SK-N-SH (cell line): ENCODE measurements around the gene TBC1D13. TPM values are rescaled to one million over a fixed set of nuclear protein-coding genes. Genes with fewer than 3 reads are reported as not detected.

Source experiments
- CTCF ChIA-PET: fragments of 300-600, 350-600 bp; formaldehyde crosslinking; extraction: SDS; loops from one replicate; lab custom pipeline; 2021; lab: Yijun Ruan, JAX
- POLR2A ChIA-PET: fragments of 350-600 bp; sonication (Branson Sonifier 250); formaldehyde crosslinking; extraction: SDS; loops from one replicate; lab custom pipeline; 2020; ENCODE audit warnings: antibody characterized with exemption, inconsistent platforms; lab: Yijun Ruan, JAX
- DNase-seq: peaks from one replicate; pipeline ENCODE4 v3.0.0; 2012
- H2AFZ ChIP-seq: fragments of 200-600 bp; sonication (generic); 2 replicates; pipeline ENCODE4 v1.8.1; 2016; ENCODE audit warnings: antibody characterized with exemption, mild to moderate bottlenecking, low read depth
- H3F3A ChIP-seq: fragments of 200-600 bp; sonication (generic); replicated peaks from 2 replicates; pipeline ENCODE3; 2016; ENCODE audit warnings: antibody characterized with exemption, mild to moderate bottlenecking; ENCODE audit not compliant: insufficient read depth
- H3K27ac ChIP-seq, 2 experiments: fragments of 200-500 bp in 1 of 2; fragments of 200-600 bp in 1 of 2; sonication (Bioruptor generic) in 1 of 2; sonication (generic), shearing (Covaris generic) in 1 of 2; 2 replicates each; pipeline versions ENCODE4 v1.5.1 to v1.6.1; 2014 to 2016; ENCODE audit warnings: low read depth in 2 of 2, inconsistent platforms in 1 of 2, low read length in 1 of 2, mild to moderate bottlenecking in 1 of 2, mixed read lengths in 1 of 2
- H3K27me3 ChIP-seq: fragments of 200-600 bp; sonication (generic), shearing (Covaris generic); 2 replicates; pipeline ENCODE4 v1.6.1; 2016; ENCODE audit warnings: mixed run types; ENCODE audit not compliant: insufficient read depth
- H3K36me3 ChIP-seq, 2 experiments: fragments of 200-500 bp in 1 of 2; fragments of 200-600 bp in 1 of 2; sonication (Bioruptor generic) in 1 of 2; sonication (generic) in 1 of 2; replicated peaks in 1 of 2; 2 replicates each; pipeline versions ENCODE3 to v1.5.1; 2014 to 2016; ENCODE audit warnings: low read length in 1 of 2, mild to moderate bottlenecking in 1 of 2; ENCODE audit not compliant: insufficient read depth in 2 of 2, control insufficient read depth in 1 of 2
- H3K4me1 ChIP-seq, 2 experiments: fragments of 200-500 bp in 1 of 2; fragments of 200-600 bp in 1 of 2; sonication (Bioruptor generic) in 1 of 2; sonication (generic), shearing (Covaris generic) in 1 of 2; 2 replicates each; pipeline versions ENCODE4 v1.5.1 to v1.6.1; 2014 to 2016; ENCODE audit warnings: low read depth in 1 of 2, low read length in 1 of 2, mixed run types in 1 of 2; ENCODE audit not compliant: insufficient read depth in 2 of 2, control insufficient read depth in 1 of 2
- H3K4me2 ChIP-seq: fragments of 200-600 bp; sonication (generic), shearing (Covaris generic); 2 replicates; pipeline ENCODE4 v1.6.1; 2017; ENCODE audit warnings: mixed run types
- H3K4me3 ChIP-seq, 2 experiments: fragments of 200-500 bp in 1 of 2; fragments of 200-600 bp in 1 of 2; sonication (Bioruptor generic) in 1 of 2; sonication (generic), shearing (Covaris generic) in 1 of 2; 2 replicates each; pipeline versions ENCODE4 v1.5.1 to v1.8.1; 2014 to 2016; ENCODE audit warnings: low read depth in 2 of 2, inconsistent platforms in 1 of 2, low read length in 1 of 2, mild to moderate bottlenecking in 1 of 2, mixed read lengths in 1 of 2, moderate library complexity in 1 of 2
- H3K79me2 ChIP-seq: fragments of 200-600 bp; sonication (generic); 2 replicates; pipeline ENCODE4 v1.8.1; 2017; ENCODE audit warnings: mild to moderate bottlenecking; ENCODE audit not compliant: insufficient read depth
- H3K9ac ChIP-seq: fragments of 200-600 bp; sonication (generic); 2 replicates; pipeline ENCODE4 v1.6.1; 2017; ENCODE audit warnings: mixed run types
- H3K9me2 ChIP-seq: fragments of 200-600 bp; sonication (generic); 2 replicates; pipeline ENCODE4 v1.6.1; 2017; ENCODE audit warnings: mixed run types
- H3K9me3 ChIP-seq: fragments of 200-600 bp; sonication (generic); 2 replicates; pipeline ENCODE4 v1.6.1; 2017; ENCODE audit warnings: mixed run types, mild to moderate bottlenecking, moderate library complexity
- H4K20me1 ChIP-seq: fragments of 200-600 bp; sonication (generic); 2 replicates; pipeline ENCODE4 v1.6.1; 2017; ENCODE audit warnings: mild to moderate bottlenecking, mixed run types; ENCODE audit not compliant: insufficient read depth
- CHD2 ChIP-seq: fragments of 150-350 bp; IDR thresholded peaks from 2 replicates; pipeline ENCODE4 v1.6.1; 2018; ENCODE audit warnings: low read length; ENCODE audit not compliant: partially characterized antibody
- CTCF ChIP-seq: fragments of 200-600 bp; sonication (generic); IDR thresholded peaks from 2 replicates; pipeline ENCODE4 v1.6.1; 2017; ENCODE audit warnings: antibody characterized with exemption, mild to moderate bottlenecking, moderate library complexity
- EP300 ChIP-seq, 2 experiments: IDR thresholded peaks; 2 replicates each; pipeline versions ENCODE4 v1.4.0 to v1.6.1; 2012; ENCODE audit warnings: borderline replicate concordance in 1 of 2, low read depth in 1 of 2, low read length in 1 of 2
- EZH2phosphoT487 ChIP-seq: fragments of 200-600 bp; sonication (generic); IDR thresholded peaks from 2 replicates; pipeline ENCODE4 v1.6.1; 2017; ENCODE audit warnings: low read depth, mixed run types, mild to moderate bottlenecking, antibody characterized with exemption, moderate library complexity, borderline replicate concordance
- FOXM1 ChIP-seq: IDR thresholded peaks from 2 replicates; pipeline ENCODE4 v1.4.0; 2012; ENCODE audit warnings: low read depth, mild to moderate bottlenecking
- JUND ChIP-seq: IDR thresholded peaks from 2 replicates; pipeline ENCODE4 v1.4.0; 2012
- MEF2A ChIP-seq: IDR thresholded peaks from 2 replicates; pipeline ENCODE4 v1.4.0; 2012; ENCODE audit warnings: low read depth, borderline replicate concordance
- NRF1 ChIP-seq: IDR thresholded peaks from 2 replicates; pipeline ENCODE4 v1.6.1; 2012; ENCODE audit warnings: low read depth, mild to moderate bottlenecking, low read length
- RAD21 ChIP-seq: IDR thresholded peaks from 2 replicates; pipeline ENCODE4 v1.6.1; 2012; ENCODE audit warnings: mild to moderate bottlenecking, low read length
- RFX5 ChIP-seq: IDR thresholded peaks from 2 replicates; pipeline ENCODE4 v1.6.1; 2012; ENCODE audit warnings: mild to moderate bottlenecking, improper control_type of control experiment, low read length
- SMC3 ChIP-seq: IDR thresholded peaks from 2 replicates; pipeline ENCODE4 v1.6.1; 2012; ENCODE audit warnings: low read depth, low read length, improper control_type of control experiment
- TCF12 ChIP-seq: IDR thresholded peaks from 2 replicates; pipeline ENCODE4 v1.4.0; 2012
- TEAD4 ChIP-seq: IDR thresholded peaks from 2 replicates; pipeline ENCODE4 v1.4.0; 2012; ENCODE audit warnings: mild to moderate bottlenecking, borderline replicate concordance; ENCODE audit not compliant: insufficient read depth
- YY1 ChIP-seq: IDR thresholded peaks from 2 replicates; pipeline ENCODE4 v1.4.0; 2012; ENCODE audit warnings: low read depth, mild to moderate bottlenecking
- ZBTB33 ChIP-seq: IDR thresholded peaks from 2 replicates; pipeline ENCODE4 v1.4.0; 2012; ENCODE audit warnings: low read depth, borderline replicate concordance
- WGBS: methylation state at CpG from one replicate; pipeline ENCODE4 v1.1.6; 2017; ENCODE audit warnings: low lambda C conversion rate; 5-methylcytosine and 5-hydroxymethylcytosine counted together
- polyA plus RNA-seq, 3 experiments: library from polyadenylated mRNA; depleted of rRNA; stranded (reverse); fragments of >200 nt; gene quantifications; 2 replicates each; pipeline ENCODE4 v1.2.3, GENCODE V29; 2012

The TBC1D13 gene
- polyA plus RNA-seq, 1 of the 3 experiments (the other 2 are of a cell fraction), result 19.1 TPM

GRCh38 chr9:128833696-128834095 lies 46.6 kb downstream of the TBC1D13 start:
- H3K4me3 ChIP-seq, result no peak overlapping the region
- peaks cover 4% of the 10 kb centered on the region for H3F3A ChIP-seq
- H3K79me2 ChIP-seq, result peaks cover 7% of the 10 kb centered on the region; the same call in 1 of the 2 replicates
- H4K20me1 ChIP-seq, result no peaks in the 10 kb centered on the region
- ChIA-PET POLR2A (no interaction called here), CTCF (interaction anchor here (0.6 to 1.2 kb wide), 3 partner anchors 13 to 16 kb away, joined by 3 to 4 read pairs (median 3); partner anchors contain the start of gene ENDOG)
- no peak overlapping the region for H3K27ac ChIP-seq
- no peak overlapping the region for H3K9ac ChIP-seq
- H3K9me2 ChIP-seq, result no peaks in the 10 kb centered on the region
- no peak for DNase-seq
- peaks cover 0 to 3% of the 10 kb centered on the region in 2 experiments; a peak in 1 of 4 replicates for H3K4me1 ChIP-seq
- 97% methylated on average over 10 of the region's 10 CpGs for WGBS
- no peaks in the 10 kb centered on the region for H3K9me3 ChIP-seq
- H2AFZ ChIP-seq, result no peak overlapping the region
- no peak overlapping the region for H3K4me2 ChIP-seq
- H3K36me3 ChIP-seq, result no peaks in the 10 kb centered on the region
- no peaks in the 10 kb centered on the region for H3K27me3 ChIP-seq
- no peak for TF ChIP-seq CHD2
- TF ChIP-seq JUND, result no peak
- no peak for TF ChIP-seq YY1
- TF ChIP-seq ZBTB33, result no peak
- no peak for TF ChIP-seq TCF12
- no peak for TF ChIP-seq NRF1
- no peak for TF ChIP-seq EP300 (IDR thresholded peaks at IDR 0.05; ENCODE audit: borderline replicate concordance in 1 of 2, low read depth in 1 of 2, low read length in 1 of 2)
- no peak for TF ChIP-seq CTCF
- no peak for TF ChIP-seq RAD21
- no peak for TF ChIP-seq TEAD4
- no peak for TF ChIP-seq MEF2A
- no peak for TF ChIP-seq SMC3
- no peak for TF ChIP-seq RFX5
- no peak for TF ChIP-seq EZH2phosphoT487
- no peak for TF ChIP-seq FOXM1
